Activated CD8-positive, alpha-beta T cell treated with anti-CD3 and anti-CD28 coated beads for 36 hours (primary cell): ENCODE measurements around the gene OR13F1. TPM values are rescaled to one million over a fixed set of nuclear protein-coding genes. Genes with fewer than 3 reads are reported as not detected.

Experiments used
- ATAC-seq: fragments of 200-7000 bp; cut with Tn5 transposase; one replicate; pipeline ENCODE4 v1.10.0; 2021; ENCODE audit warnings: mild to moderate bottlenecking, moderate library complexity
- CTCF ChIA-PET: fragments of 350-600 bp; sonication (Branson Sonifier 250); formaldehyde crosslinking; loops from one replicate; lab custom pipeline; 2021; ENCODE audit warnings: antibody characterized with exemption; lab: Charles Lee
- POLR2A ChIA-PET: fragments of 350-600 bp; sonication (Branson Sonifier 250); formaldehyde crosslinking; loops from one replicate; lab custom pipeline; 2021; ENCODE audit warnings: antibody characterized with exemption; lab: Charles Lee
- DNase-seq: peaks from one replicate; pipeline ENCODE4 v3.0.0-alpha.2; 2020
- H3K27ac Mint-ChIP-seq: one replicate; pipeline ENCODE4 v1.8.0; 2021; ENCODE audit warnings: mild to moderate bottlenecking, mixed read lengths
- H3K27me3 Mint-ChIP-seq: one replicate; pipeline ENCODE4 v1.8.0; 2021; ENCODE audit warnings: mixed read lengths
- H3K36me3 Mint-ChIP-seq: one replicate; pipeline ENCODE4 v1.8.0; 2021; ENCODE audit warnings: low read depth, mixed read lengths
- H3K4me1 Mint-ChIP-seq: one replicate; pipeline ENCODE4 v1.8.0; 2021; ENCODE audit warnings: low read depth, mixed read lengths
- H3K4me3 Mint-ChIP-seq: one replicate; pipeline ENCODE4 v1.8.0; 2021; ENCODE audit warnings: mild to moderate bottlenecking, moderate library complexity, mixed read lengths
- H3K9me3 Mint-ChIP-seq: one replicate; pipeline ENCODE4 v1.8.0; 2021; ENCODE audit warnings: mixed read lengths
- CTCF ChIP-seq: fragments of 200-600 bp; IDR thresholded peaks from one replicate; pipeline ENCODE4 v1.8.0; 2022; ENCODE audit warnings: antibody characterized with exemption, mild to moderate bottlenecking
- intact Hi-C: fragments of 100-400 bp; cut with micrococcal nuclease; formaldehyde crosslinking; loops from one replicate; pipeline ENCODE4 v1.10.0; 2022
- total RNA-seq, 2 experiments: library from RNA; stranded (reverse); gene quantifications; one replicate each; pipeline ENCODE4 v1.2.3, GENCODE V29; 2021

Gene OR13F1
- total RNA-seq, 2 experiments from 2014 or later: not detected

GRCh38 chr9:104527109-104527508 lies 23.0 kb downstream of the OR13F1 start, which contains the start of gene OR13C4:
TSS of gene OR13C4 (minus strand) at chr9:104527209. CDS start at chr9:104527209, 0 bp downstream.
- intact Hi-C loops: no loop called here
- no peaks in the 10 kb centered on the region for H3K9me3 Mint-ChIP-seq

GRCh38 chr9:104536756-104537155 lies 32.7 kb downstream of the OR13F1 start, which contains the start of gene OR13C3:
TSS of gene OR13C3 (minus strand) at chr9:104536856. CDS start at chr9:104536723, 133 bp downstream.
- Mint-ChIP-seq H3K9me3 (no peaks in the 10 kb centered on the region), H3K4me3 (no peak within 1 kb of the TSS), H3K27me3 (no peaks in the 10 kb centered on the region), H3K36me3 (no peaks in the 10 kb centered on the region), H3K27ac (no peak within 1 kb of the TSS), H3K4me1 (no peaks in the 10 kb centered on the region)
- CTCF ChIA-PET: no interaction called here
- DNase-seq (no peak), ATAC-seq (no peak)
- intact Hi-C loops: no loop called here
- no peak for TF ChIP-seq CTCF
- POLR2A ChIA-PET: no interaction called here

More at GRCh38 chr9:104527109-104527508, 23.0 kb downstream of the OR13F1 start, which contains the start of gene OR13C4:
- ATAC-seq (no peak), DNase-seq (no peak)
- ChIA-PET POLR2A (no interaction called here), CTCF (no interaction called here)
- no peak for TF ChIP-seq CTCF
- no peak within 1 kb of the TSS for H3K4me3 Mint-ChIP-seq
- H3K36me3 Mint-ChIP-seq: no peaks in the 10 kb centered on the region
- no peaks in the 10 kb centered on the region for H3K4me1 Mint-ChIP-seq
- H3K27me3 Mint-ChIP-seq: no peaks in the 10 kb centered on the region
- H3K27ac Mint-ChIP-seq: no peak within 1 kb of the TSS

GRCh38 chr9:104539275-104539674 lies 35.2 kb downstream of the OR13F1 start:
- H3K36me3 Mint-ChIP-seq: no peaks in the 10 kb centered on the region
- intact Hi-C loops: no loop called here
- DNase-seq (no peak), ATAC-seq (no peak)
- no peaks in the 10 kb centered on the region for H3K9me3 Mint-ChIP-seq
- H3K27ac Mint-ChIP-seq: no peak overlapping the region
- ChIA-PET CTCF (no interaction called here), POLR2A (no interaction called here)
- H3K27me3 Mint-ChIP-seq: no peaks in the 10 kb centered on the region
- no peaks in the 10 kb centered on the region for H3K4me1 Mint-ChIP-seq
- TF ChIP-seq CTCF: no peak
- no peak overlapping the region for H3K4me3 Mint-ChIP-seq

GRCh38 chr9:104544644-104545043 lies 40.6 kb downstream of the OR13F1 start:
- no peak for DNase-seq
- H3K9me3 Mint-ChIP-seq: no peaks in the 10 kb centered on the region
- H3K4me1 Mint-ChIP-seq: no peaks in the 10 kb centered on the region
- intact Hi-C loops: no loop called here
- ChIA-PET CTCF (no interaction called here), POLR2A (no interaction called here)
- H3K27ac Mint-ChIP-seq: no peak overlapping the region
- ATAC-seq: no peak
- TF ChIP-seq CTCF: no peak
- H3K27me3 Mint-ChIP-seq: no peaks in the 10 kb centered on the region
- no peak overlapping the region for H3K4me3 Mint-ChIP-seq
- H3K36me3 Mint-ChIP-seq: no peaks in the 10 kb centered on the region

- TF ChIP-seq CTCF: no peak
- ATAC-seq (no peak), DNase-seq (no peak)
- ChIA-PET CTCF (no interaction called here), POLR2A (no interaction called here)
- Mint-ChIP-seq H3K4me3 (no peak overlapping the region), H3K9me3 (peaks cover under 1% of the 10 kb centered on the region), H3K27me3 (no peaks in the 10 kb centered on the region), H3K4me1 (no peaks in the 10 kb centered on the region), H3K27ac (no peak overlapping the region), H3K36me3 (no peaks in the 10 kb centered on the region)
- intact Hi-C loops: no loop called here
Measured at GRCh38 chr9:104553261-104553660, 49.2 kb downstream of the OR13F1 start.

Other genes starting within 250 kb of the OR13F1 start
- not detected for gene OR13C4, start 22.9 kb downstream of the OR13F1 start, total RNA-seq
- not detected for gene OR13C3, start 32.6 kb downstream of the OR13F1 start, total RNA-seq
- gene OR13C8, start 64.9 kb downstream of the OR13F1 start, total RNA-seq: not detected
- not detected for gene OR13C5, start 95.2 kb downstream of the OR13F1 start, total RNA-seq
- gene OR13C2, start 101.4 kb downstream of the OR13F1 start, total RNA-seq: not detected
- not detected for gene OR13C9, start 113.9 kb downstream of the OR13F1 start, total RNA-seq
- not detected for gene OR13D1, start 190.3 kb downstream of the OR13F1 start, total RNA-seq
- 10 to 100 TPM; 12.2 to 12.4 TPM for gene NIPSNAP3A, start 243.4 kb downstream of the OR13F1 start, total RNA-seq